ENCODE measurements around the gene B3GALT4.

DNA sequence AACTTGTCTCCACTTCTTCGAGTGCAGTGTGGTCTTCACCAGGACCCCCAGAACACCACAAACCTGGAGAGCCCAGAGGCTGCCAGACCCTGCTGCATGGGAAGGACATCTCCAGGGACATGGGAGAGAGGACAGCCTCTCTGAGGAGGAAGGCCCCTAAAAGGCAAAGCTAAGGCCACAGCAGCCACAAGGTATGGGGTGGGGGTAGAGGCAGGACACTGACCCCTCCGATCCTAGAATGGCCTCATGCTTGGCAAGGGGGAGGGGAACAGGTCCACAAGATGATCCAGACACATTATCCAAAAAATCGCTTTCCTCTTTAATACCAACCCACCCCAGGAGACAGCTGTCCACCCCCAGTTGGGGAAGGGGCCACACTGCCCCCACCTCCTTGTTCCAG is 1.9 kb downstream of the B3GALT4 start:
- TF ChIP-seq, protein P1, sequence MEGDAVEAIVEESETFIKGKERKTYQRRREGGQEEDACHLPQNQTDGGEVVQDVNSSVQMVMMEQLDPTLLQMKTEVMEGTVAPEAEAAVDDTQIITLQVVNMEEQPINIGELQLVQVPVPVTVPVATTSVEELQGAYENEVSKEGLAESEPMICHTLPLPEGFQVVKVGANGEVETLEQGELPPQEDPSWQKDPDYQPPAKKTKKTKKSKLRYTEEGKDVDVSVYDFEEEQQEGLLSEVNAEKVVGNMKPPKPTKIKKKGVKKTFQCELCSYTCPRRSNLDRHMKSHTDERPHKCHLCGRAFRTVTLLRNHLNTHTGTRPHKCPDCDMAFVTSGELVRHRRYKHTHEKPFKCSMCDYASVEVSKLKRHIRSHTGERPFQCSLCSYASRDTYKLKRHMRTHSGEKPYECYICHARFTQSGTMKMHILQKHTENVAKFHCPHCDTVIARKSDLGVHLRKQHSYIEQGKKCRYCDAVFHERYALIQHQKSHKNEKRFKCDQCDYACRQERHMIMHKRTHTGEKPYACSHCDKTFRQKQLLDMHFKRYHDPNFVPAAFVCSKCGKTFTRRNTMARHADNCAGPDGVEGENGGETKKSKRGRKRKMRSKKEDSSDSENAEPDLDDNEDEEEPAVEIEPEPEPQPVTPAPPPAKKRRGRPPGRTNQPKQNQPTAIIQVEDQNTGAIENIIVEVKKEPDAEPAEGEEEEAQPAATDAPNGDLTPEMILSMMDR (IDR thresholded peaks at IDR 0.05): no peak
- TF ChIP-seq POLR2A (IDR thresholded peaks at IDR 0.05): no peak
